Measurements from ENCODE around the gene CERK. TPM values are rescaled to one million over a fixed set of nuclear protein-coding genes. Genes with fewer than 3 reads are reported as not detected.

Gene CERK
- total RNA-seq, 4 donors from 2014 or later, result 14.6 to 34.0 (median 26.6) TPM

- H3K4me3 ChIP-seq, result no peak overlapping the region
- no peak for DNase-seq
- peaks cover 0 to 30% (median 0%) of the 10 kb centered on the region in 3 donors for H3K36me3 ChIP-seq
- no peaks in the 10 kb centered on the region for H3K9me3 ChIP-seq
- H3K27me3 ChIP-seq, result no peaks in the 10 kb centered on the region
- intact Hi-C loops (cut with DNase I), result no loop called here
- H3K4me1 ChIP-seq, result peaks cover 36 to 95% (median 43%) of the 10 kb centered on the region in 3 donors
- no peak for TF ChIP-seq POLR2A (IDR thresholded peaks at IDR 0.05)
- TF ChIP-seq CTCF (IDR thresholded peaks at IDR 0.05), result no peak
- no peak overlapping the region for H3K27ac ChIP-seq
- 95 to 100% methylated on average over 3 to 4 of the region's 10 CpGs for WGBS, 2 donors
Measured at GRCh38 chr22:46657655-46657953, 80.4 kb downstream of the CERK start.

- no peaks in the 10 kb centered on the region for H3K9me3 ChIP-seq
- no peak overlapping the region for H3K4me3 ChIP-seq
- no peak overlapping the region for H3K27ac ChIP-seq
- peaks cover 41 to 100% (median 43%) of the 10 kb centered on the region in 3 donors for H3K4me1 ChIP-seq
- TF ChIP-seq POLR2A (IDR thresholded peaks at IDR 0.05) (no peak), CTCF (IDR thresholded peaks at IDR 0.05) (no peak)
- no peak for DNase-seq
- H3K36me3 ChIP-seq, result peaks cover 0 to 25% (median 0%) of the 10 kb centered on the region in 3 donors
- no peaks in the 10 kb centered on the region for H3K27me3 ChIP-seq
- 87 to 97% methylated on average over 7 of the region's 15 CpGs for WGBS, 2 donors
- intact Hi-C loops (cut with DNase I), result no loop called here
Measured at GRCh38 chr22:46656856-46657654, 81.0 kb downstream of the CERK start.

GRCh38 chr22:46655861-46656608, 82.0 kb downstream of the CERK start:
- peaks cover 0 to 22% (median 0%) of the 10 kb centered on the region in 3 donors for H3K36me3 ChIP-seq
- no peak for DNase-seq
- H3K4me3 ChIP-seq, result no peak overlapping the region
- H3K9me3 ChIP-seq, result no peaks in the 10 kb centered on the region
- TF ChIP-seq CTCF (IDR thresholded peaks at IDR 0.05) (no peak), POLR2A (IDR thresholded peaks at IDR 0.05) (no peak)
- 72% methylated on average over 4 of the region's 26 CpGs; no CpG with 5 or more reads in 1 of the 2 donors for WGBS, 2 donors
- H3K4me1 ChIP-seq, result peaks cover 33 to 95% (median 34%) of the 10 kb centered on the region in 3 donors
- no peaks in the 10 kb centered on the region for H3K27me3 ChIP-seq
- intact Hi-C loops (cut with DNase I), result no loop called here
- no peak overlapping the region for H3K27ac ChIP-seq

- Histone ChIP-seq H3K9me3 (no peaks in the 10 kb centered on the region), H3K27ac (no peak overlapping the region), H3K4me1 (peaks cover 23 to 92% (median 25%) of the 10 kb centered on the region in 3 donors), H3K27me3 (no peaks in the 10 kb centered on the region), H3K4me3 (no peak overlapping the region), H3K36me3 (peaks cover 0 to 20% (median 0%) of the 10 kb centered on the region in 3 donors)
- intact Hi-C loops (cut with DNase I), result no loop called here
- DNase-seq, result no peak
- WGBS, 2 donors, result 49 to 61% methylated on average over 11 to 12 of the region's 14 CpGs
- TF ChIP-seq POLR2A (IDR thresholded peaks at IDR 0.05) (no peak), CTCF (IDR thresholded peaks at IDR 0.05) (no peak)
Measured at GRCh38 chr22:46654927-46655595, 83.0 kb downstream of the CERK start.

Measured in esophagus squamous epithelium (tissue), 5 donors.